IMR-90 (cell line): ENCODE measurements around the gene USP10. TPM values are rescaled to one million over a fixed set of nuclear protein-coding genes. Genes with fewer than 3 reads are reported as not detected.

Experiments used
- ATAC-seq: fragments of 200-7000 bp; cut with Tn5 transposase; 2 replicates; pipeline ENCODE4 v1.9.1; 2020; ENCODE audit warnings: low read depth, mild to moderate bottlenecking, moderate library complexity
- BruUV-seq: library from RNA; stranded (reverse); fragments of 400-500 nt; replicated peaks from 2 replicates; lab custom pipeline; 2021; lab: Mats Ljungman, UMichigan
- CTCF ChIA-PET: fragments of 300-600 bp; formaldehyde crosslinking; extraction: SDS; loops from one replicate; lab custom pipeline; 2021; ENCODE audit warnings: antibody characterized with exemption; lab: Yijun Ruan, JAX
- POLR2A ChIA-PET: fragments of 300-600 bp; sonication (Branson Sonifier 250); formaldehyde crosslinking; loops from one replicate; lab custom pipeline; 2022; ENCODE audit warnings: antibody characterized with exemption; ENCODE audit not compliant: unreplicated experiment; lab: Charles Lee
- DNase-seq: peaks from one replicate; pipeline ENCODE4 v3.0.0; 2013
- H2AFZ ChIP-seq: replicated peaks from 2 replicates; pipeline ENCODE3; 2013; ENCODE audit warnings: low read length, mild to moderate bottlenecking; ENCODE audit not compliant: poor library complexity
- H2AK5ac ChIP-seq: 2 replicates; pipeline ENCODE4 v1.6.1; 2013; ENCODE audit warnings: low read depth, low read length, inconsistent platforms
- H2AK9ac ChIP-seq: replicated peaks from 2 replicates; pipeline ENCODE3; 2013; ENCODE audit warnings: mild to moderate bottlenecking, low read depth, low read length, moderate library complexity; ENCODE audit not compliant: poor library complexity
- H2BK120ac ChIP-seq: 2 replicates; pipeline ENCODE4 v1.6.1; 2013; ENCODE audit warnings: low read depth, low read length, inconsistent platforms
- H2BK15ac ChIP-seq: 3 replicates; pipeline ENCODE4 v1.6.1; 2013; ENCODE audit warnings: low read depth, low read length, inconsistent platforms
- H2BK20ac ChIP-seq: 2 replicates; pipeline ENCODE4 v1.6.1; 2013; ENCODE audit warnings: low read depth, mild to moderate bottlenecking, inconsistent platforms, low read length, moderate library complexity
- H2BK5ac ChIP-seq: 2 replicates; pipeline ENCODE4 v1.6.1; 2013; ENCODE audit warnings: mild to moderate bottlenecking, low read depth, low read length, inconsistent platforms; ENCODE audit not compliant: poor library complexity, severe bottlenecking
- H3K14ac ChIP-seq: replicated peaks from 2 replicates; pipeline ENCODE4 v1.6.1; 2013; ENCODE audit warnings: low read depth, low read length, inconsistent platforms
- H3K18ac ChIP-seq: 2 replicates; pipeline ENCODE4 v1.6.1; 2013; ENCODE audit warnings: low read depth, low read length, control low read depth
- H3K23ac ChIP-seq: 2 replicates; pipeline ENCODE4 v1.6.1; 2013; ENCODE audit warnings: low read depth, low read length, inconsistent platforms
- H3K27ac ChIP-seq: 2 replicates; pipeline ENCODE4 v1.5.1; 2013; ENCODE audit warnings: mild to moderate bottlenecking, control low read depth, low read length; ENCODE audit not compliant: insufficient read depth
- H3K27me3 ChIP-seq: 2 replicates; pipeline ENCODE4 v1.6.1; 2013; ENCODE audit warnings: low read length; ENCODE audit not compliant: control insufficient read depth, insufficient read depth
- H3K36me3 ChIP-seq: 2 replicates; pipeline ENCODE4 v1.6.1; 2013; ENCODE audit warnings: low read length, mixed read lengths; ENCODE audit not compliant: control insufficient read depth, insufficient read depth
- H3K4ac ChIP-seq: 2 replicates; pipeline ENCODE4 v1.6.1; 2013; ENCODE audit warnings: low read depth, low read length, inconsistent platforms
- H3K4me1 ChIP-seq: 2 replicates; pipeline ENCODE4 v1.6.1; 2013; ENCODE audit warnings: low read length, mixed read lengths; ENCODE audit not compliant: control insufficient read depth, insufficient read depth
- H3K4me2 ChIP-seq: 2 replicates; pipeline ENCODE4 v1.6.1; 2013; ENCODE audit warnings: low read depth, mild to moderate bottlenecking, control low read depth, low read length, moderate library complexity
- H3K4me3 ChIP-seq: 2 replicates; pipeline ENCODE4 v1.5.1; 2013; ENCODE audit warnings: low read depth, mild to moderate bottlenecking, control low read depth, low read length, moderate library complexity; ENCODE audit not compliant: insufficient read depth
- H3K56ac ChIP-seq: 2 replicates; pipeline ENCODE4 v1.6.1; 2013; ENCODE audit warnings: low read length, inconsistent platforms; ENCODE audit not compliant: insufficient read depth; ENCODE audit errors: extremely low read depth
- H3K79me1 ChIP-seq, 2 experiments: 2 replicates each; pipeline ENCODE4 v1.6.1; 2013; ENCODE audit warnings: low read length in 2 of 2, inconsistent platforms in 1 of 2, low read depth in 1 of 2
- H3K9ac ChIP-seq: 2 replicates; pipeline ENCODE4 v1.6.1; 2013; ENCODE audit warnings: low read depth, low read length, control low read depth
- H3K9me1 ChIP-seq: 2 replicates; pipeline ENCODE4 v1.6.1; 2013; ENCODE audit warnings: low read length, inconsistent platforms; ENCODE audit not compliant: insufficient read depth
- H3K9me3 ChIP-seq: 2 replicates; pipeline ENCODE4 v1.6.1; 2013; ENCODE audit warnings: low read length; ENCODE audit not compliant: control insufficient read depth, insufficient read depth
- H4K20me1 ChIP-seq: 2 replicates; pipeline ENCODE4 v1.6.1; 2013; ENCODE audit warnings: low read length, inconsistent platforms; ENCODE audit not compliant: insufficient read depth
- H4K5ac ChIP-seq: 2 replicates; pipeline ENCODE4 v1.6.1; 2013; ENCODE audit warnings: mild to moderate bottlenecking, low read depth, low read length, control low read depth
- H4K8ac ChIP-seq, 2 experiments: 2 replicates each; pipeline ENCODE4 v1.6.1; 2013; ENCODE audit warnings: low read depth in 2 of 2, low read length in 2 of 2, control low read depth in 1 of 2, inconsistent platforms in 1 of 2
- H4K91ac ChIP-seq: 2 replicates; pipeline ENCODE4 v1.6.1; 2013; ENCODE audit warnings: low read depth, low read length, inconsistent platforms; ENCODE audit not compliant: insufficient read depth
- BHLHE40 ChIP-seq: fragments of 150-350 bp; IDR thresholded peaks from 2 replicates; pipeline ENCODE4 v1.6.1; 2016; ENCODE audit warnings: mild to moderate bottlenecking, low read depth, low read length
- ELK1 ChIP-seq: fragments of 150-350 bp; IDR thresholded peaks from 2 replicates; pipeline ENCODE4 v1.6.1; 2016; ENCODE audit warnings: low read depth, mild to moderate bottlenecking, low read length, moderate library complexity, borderline replicate concordance
- RCOR1 ChIP-seq: IDR thresholded peaks from 2 replicates; pipeline ENCODE4 v1.6.1; 2012; ENCODE audit warnings: mild to moderate bottlenecking, low read length, improper control_type of control experiment; ENCODE audit not compliant: insufficient replicate concordance
- SMC3 ChIP-seq: fragments of 150-350 bp; IDR thresholded peaks from 2 replicates; pipeline ENCODE4 v1.6.1; 2016; ENCODE audit warnings: low read depth, mild to moderate bottlenecking, antibody characterized with exemption, low read length, moderate library complexity
- USF2 ChIP-seq: fragments of 150-350 bp; IDR thresholded peaks from 2 replicates; pipeline ENCODE4 v1.6.1; 2017; ENCODE audit warnings: mild to moderate bottlenecking, antibody characterized with exemption, low read length, low read depth
- WGBS, 2 experiments: methylation state at CpG; one replicate each; pipeline versions ENCODE4 v1.1.5 to v1.1.7; 2013; ENCODE audit warnings: missing lambda C conversion rate in 2 of 2; ENCODE audit not compliant: insufficient read length in 1 of 2; ENCODE audit errors: extremely low coverage in 2 of 2; 5-methylcytosine and 5-hydroxymethylcytosine counted together
- dilution Hi-C: fragments of 300-500 bp; cut with HindIII; formaldehyde crosslinking; loops from one replicate; pipeline ENCODE4 v1.14.3; 2018; ENCODE audit warnings: low sequenced_read_pairs; ENCODE audit not compliant: unreplicated experiment
- in situ Hi-C: fragments of 300-500 bp; cut with MboI; formaldehyde crosslinking; loops from 3 replicates; pipeline ENCODE4 v1.14.3; 2019; ENCODE audit warnings: low sequenced_read_pairs, inconsistent platforms, mixed read lengths
- intact Hi-C: fragments of 100-400 bp; cut with micrococcal nuclease; formaldehyde crosslinking; loops from 2 replicates; pipeline ENCODE4 v1.10.0; 2022
- polyA plus RNA-seq, 3 experiments: library from polyadenylated mRNA; depleted of rRNA; stranded (reverse); fragments of >200 nt; gene quantifications; 2 replicates each; pipeline ENCODE4 v1.2.3, GENCODE V29; 2012; ENCODE audit warnings: low replicate concordance in 1 of 3
- total RNA-seq: library from RNA; depleted of rRNA; stranded (reverse); fragments of >200 nt; gene quantifications from 2 replicates; pipeline ENCODE4 v1.2.3, GENCODE V29; 2012

The USP10 gene
- total and polyA plus RNA-seq, 2 of the 4 experiments (the other 2 are of a cell fraction): 54.3 to 79.0 TPM

- peak overlapping the region; percentile 64 for H3K18ac ChIP-seq
- 85% methylated on average over 3 of the region's 7 CpGs; no CpG with 5 or more reads in 1 of the 2 experiments for WGBS, 2 experiments
- peak overlapping the region; percentile 70 for H3K27ac ChIP-seq
- peak overlapping the region; percentile 88 for H4K91ac ChIP-seq
- H4K5ac ChIP-seq: peak overlapping the region; percentile 78
- peak overlapping the region; percentile 77; the same call in 1 of the 3 replicates for H2BK15ac ChIP-seq
- H3K4me3 ChIP-seq: no peak overlapping the region
- peaks cover 20% of the 10 kb centered on the region for H3K36me3 ChIP-seq
- peak overlapping the region; percentile 11 for H2AK9ac ChIP-seq
- in situ Hi-C loops: loop anchor here (5.0 kb wide), 2 partner anchors 74 to 209 kb away; no protein-coding TSS in a partner anchor
- peak overlapping the region; percentile 96 for H3K4ac ChIP-seq
- H3K23ac ChIP-seq: peak overlapping the region; percentile 79
- intact Hi-C loops: loop anchor here (1.0 to 10.0 kb wide), 2 partner anchors 194 to 326 kb away; no protein-coding TSS in a partner anchor
- no peak overlapping the region for H2AFZ ChIP-seq
- TF ChIP-seq ELK1 (no peak), SMC3 (no peak), USF2 (no peak), BHLHE40 (no peak), RCOR1 (no peak)
- no peaks in the 10 kb centered on the region for H3K27me3 ChIP-seq
- peak overlapping the region; percentile 90 for H2BK120ac ChIP-seq
- ChIA-PET POLR2A (no interaction called here), CTCF (interaction anchor here (2.3 kb wide), 1 partner anchor 194 kb away, joined by 7 read pairs; no protein-coding TSS in a partner anchor)
- H3K9me3 ChIP-seq: no peaks in the 10 kb centered on the region
- peak overlapping the region; percentile 4; the same call in 1 of the 2 replicates for H3K4me2 ChIP-seq
- H3K4me1 ChIP-seq: peaks cover 25% of the 10 kb centered on the region
- H2BK20ac ChIP-seq: peak overlapping the region; percentile 95
- peak overlapping the region; percentile 63 for H3K56ac ChIP-seq
- BruUV-seq: no TSS peak
- ATAC-seq (no peak), DNase-seq (no peak)
- H2AK5ac ChIP-seq: peak overlapping the region; percentile 96
- H3K9me1 ChIP-seq: peaks cover 19% of the 10 kb centered on the region
- H3K79me1 ChIP-seq: peaks cover 49 to 92% of the 10 kb centered on the region in 2 experiments
- H4K8ac ChIP-seq: peak overlapping the region; percentile 66 to 91
- peak overlapping the region; percentile 91 for H2BK5ac ChIP-seq
- H3K9ac ChIP-seq: peak overlapping the region; percentile 5; the same call in 1 of the 2 replicates
- dilution Hi-C loops: no loop called here
- H4K20me1 ChIP-seq: peaks cover 22% of the 10 kb centered on the region
- H3K14ac ChIP-seq: peak overlapping the region; percentile 88
Observed at GRCh38 chr16:84758627-84759026, 58.8 kb downstream of the USP10 start.
